ENCODE results near the gene HTR1E.
A peak's percentile ranks its signal among the peaks of the same experiment; 100 is the strongest.

The HTR1E gene

DNA sequence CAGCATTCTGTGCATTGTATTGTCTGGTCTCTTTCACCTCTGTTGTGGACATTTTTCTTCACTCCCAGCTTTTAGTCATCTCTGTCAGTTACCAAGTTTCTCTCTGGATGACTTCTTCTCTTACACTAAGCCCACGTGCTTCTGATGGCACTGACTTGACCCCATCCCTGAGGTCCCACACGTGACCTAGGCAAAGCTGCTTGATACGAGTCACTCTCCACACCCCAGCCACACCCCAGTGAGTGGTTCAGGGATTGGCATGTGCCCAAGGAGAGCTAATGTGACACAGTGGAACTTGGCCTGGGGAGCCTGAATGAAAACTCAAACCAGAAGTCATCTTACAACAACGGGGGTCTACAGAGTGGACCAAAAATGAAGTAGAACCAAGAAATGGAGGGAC, 32.2 kb downstream of the HTR1E start:
- Histone ChIP-seq H2BK5ac (ENCODE audit: low read depth, low read length, poor library complexity) (no peak overlapping the region), H3K14ac (ENCODE audit: low read length) (no peak overlapping the region), H3K27me3 (ENCODE audit: insufficient read depth, low read length) (no peaks in the 10 kb centered on the region), H4K91ac (ENCODE audit: low read depth, low read length) (no peak overlapping the region), H2BK12ac (ENCODE audit: low read length) (no peak overlapping the region), H3K4me2 (ENCODE audit: low read length) (no peak overlapping the region), H3K18ac (ENCODE audit: low read length) (no peak overlapping the region), H3K4ac (ENCODE audit: low read depth, low read length) (no peak overlapping the region), H3K27ac (ENCODE audit: low read depth, low read length) (no peak overlapping the region), H3K4me1 (ENCODE audit: control insufficient read depth in 1 of 2, insufficient read depth in 2 of 2, low read length in 2 of 2) (no peaks in the 10 kb centered on the region), H2AK5ac (ENCODE audit: low read length) (no peak overlapping the region), H3K9ac (ENCODE audit: low read length) (no peak overlapping the region), H3K9me3 (ENCODE audit: insufficient read depth, low read depth, low read length) (peaks cover 2% of the 10 kb centered on the region), H4K12ac (ENCODE audit: low read depth, low read length) (no peak overlapping the region), H2BK120ac (ENCODE audit: insufficient read depth, low read length, poor library complexity) (no peak overlapping the region), H3K4me3 (ENCODE audit: low read depth, low read length) (no peak overlapping the region), H4K8ac (ENCODE audit: low read depth, low read length) (no peak overlapping the region), H3K79me2 (ENCODE audit: control insufficient read depth, insufficient read depth, low read length, poor library complexity) (no peaks in the 10 kb centered on the region), H3K36me3 (ENCODE audit: control insufficient read depth in 1 of 2, insufficient read depth in 2 of 2, low read length in 2 of 2) (peaks cover 0 to 2% of the 10 kb centered on the region in 2 experiments), H2AFZ (ENCODE audit: insufficient read depth, low read length, poor library complexity) (no peak overlapping the region), H3K79me1 (ENCODE audit: low read length) (no peaks in the 10 kb centered on the region), H3K23ac (ENCODE audit: low read length) (no peak overlapping the region)
- DNase-seq: no peak
- no CpG with 5 or more reads among the region's 4 CpGs for WGBS (ENCODE audit: extremely low coverage, insufficient coverage, insufficient read length)

GRCh38 chr6:86973088-86973487, 35.8 kb downstream of the HTR1E start:
- Histone ChIP-seq H3K23ac (ENCODE audit: low read length) (no peak overlapping the region), H3K9me3 (ENCODE audit: insufficient read depth, low read depth, low read length) (peaks cover 2% of the 10 kb centered on the region), H3K9ac (ENCODE audit: low read length) (no peak overlapping the region), H3K4me2 (ENCODE audit: low read length) (no peak overlapping the region), H2AK5ac (ENCODE audit: low read length) (no peak overlapping the region), H2BK5ac (ENCODE audit: low read depth, low read length, poor library complexity) (no peak overlapping the region), H4K8ac (ENCODE audit: low read depth, low read length) (no peak overlapping the region), H3K18ac (ENCODE audit: low read length) (no peak overlapping the region), H3K36me3 (ENCODE audit: control insufficient read depth in 1 of 2, insufficient read depth in 2 of 2, low read length in 2 of 2) (peaks cover 0 to 2% of the 10 kb centered on the region in 2 experiments), H4K12ac (ENCODE audit: low read depth, low read length) (no peak overlapping the region), H3K27ac (ENCODE audit: low read depth, low read length) (no peak overlapping the region), H3K4me3 (ENCODE audit: low read depth, low read length) (peak overlapping the region; percentile 48), H3K27me3 (ENCODE audit: insufficient read depth, low read length) (no peaks in the 10 kb centered on the region), H3K4me1 (ENCODE audit: control insufficient read depth in 1 of 2, insufficient read depth in 2 of 2, low read length in 2 of 2) (no peaks in the 10 kb centered on the region), H3K79me1 (ENCODE audit: low read length) (no peaks in the 10 kb centered on the region), H3K14ac (ENCODE audit: low read length) (no peak overlapping the region), H3K79me2 (ENCODE audit: control insufficient read depth, insufficient read depth, low read length, poor library complexity) (no peaks in the 10 kb centered on the region), H4K91ac (ENCODE audit: low read depth, low read length) (no peak overlapping the region), H3K4ac (ENCODE audit: low read depth, low read length) (no peak overlapping the region), H2AFZ (ENCODE audit: insufficient read depth, low read length, poor library complexity) (no peak overlapping the region), H2BK120ac (ENCODE audit: insufficient read depth, low read length, poor library complexity) (no peak overlapping the region), H2BK12ac (ENCODE audit: low read length) (no peak overlapping the region)
- DNase-seq: no peak
- WGBS (ENCODE audit: extremely low coverage, insufficient coverage, insufficient read length): no CpG with 5 or more reads among the region's 2 CpGs

- Histone ChIP-seq H3K4ac (ENCODE audit: low read depth, low read length) (no peak overlapping the region), H2AK5ac (ENCODE audit: low read length) (no peak overlapping the region)
Observed at GRCh38 chr6:86978251-86978650, 40.9 kb downstream of the HTR1E start.

DNA sequence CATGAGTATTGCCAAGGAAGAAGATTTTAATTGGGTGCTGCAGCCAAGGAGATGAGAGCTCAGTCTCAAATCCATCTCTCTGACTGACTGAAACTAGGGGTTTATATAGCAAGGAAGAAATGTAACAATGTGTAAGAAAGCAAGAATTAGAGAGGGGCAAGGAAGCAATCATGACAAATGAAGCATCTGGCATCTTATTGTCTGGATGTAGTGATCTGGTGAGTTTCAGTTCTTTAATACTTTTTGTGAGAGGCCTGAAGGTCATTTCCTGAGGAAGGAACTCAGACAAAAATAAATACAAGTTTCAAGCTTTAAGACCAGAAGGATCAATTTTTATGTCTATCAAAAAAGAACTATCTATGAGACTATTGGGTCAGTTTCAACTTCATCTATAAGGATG, 64.2 kb downstream of the HTR1E start:
- Histone ChIP-seq H3K27me3 (ENCODE audit: insufficient read depth, low read length) (no peaks in the 10 kb centered on the region), H2AK5ac (ENCODE audit: low read length) (no peak overlapping the region), H4K91ac (ENCODE audit: low read depth, low read length) (no peak overlapping the region), H2BK12ac (ENCODE audit: low read length) (no peak overlapping the region), H3K27ac (ENCODE audit: low read depth, low read length) (no peak overlapping the region), H3K79me1 (ENCODE audit: low read length) (no peaks in the 10 kb centered on the region), H4K8ac (ENCODE audit: low read depth, low read length) (no peak overlapping the region), H3K4me3 (ENCODE audit: low read depth, low read length) (no peak overlapping the region), H3K9me3 (ENCODE audit: insufficient read depth, low read depth, low read length) (peaks cover 3% of the 10 kb centered on the region), H3K9ac (ENCODE audit: low read length) (no peak overlapping the region), H3K18ac (ENCODE audit: low read length) (no peak overlapping the region), H3K14ac (ENCODE audit: low read length) (no peak overlapping the region), H2BK5ac (ENCODE audit: low read depth, low read length, poor library complexity) (no peak overlapping the region), H2BK120ac (ENCODE audit: insufficient read depth, low read length, poor library complexity) (no peak overlapping the region), H3K4me1 (ENCODE audit: control insufficient read depth in 1 of 2, insufficient read depth in 2 of 2, low read length in 2 of 2) (no peaks in the 10 kb centered on the region), H3K4me2 (ENCODE audit: low read length) (no peak overlapping the region), H2AFZ (ENCODE audit: insufficient read depth, low read length, poor library complexity) (no peak overlapping the region), H3K4ac (ENCODE audit: low read depth, low read length) (no peak overlapping the region), H4K12ac (ENCODE audit: low read depth, low read length) (no peak overlapping the region), H3K23ac (ENCODE audit: low read length) (no peak overlapping the region), H3K79me2 (ENCODE audit: control insufficient read depth, insufficient read depth, low read length, poor library complexity) (no peaks in the 10 kb centered on the region), H3K36me3 (ENCODE audit: control insufficient read depth in 1 of 2, insufficient read depth in 2 of 2, low read length in 2 of 2) (peaks cover 0 to 3% of the 10 kb centered on the region in 2 experiments)
- no peak for DNase-seq

More at GRCh38 chr6:86978251-86978650, 40.9 kb downstream of the HTR1E start:
- no peak overlapping the region for H2AFZ ChIP-seq (ENCODE audit: insufficient read depth, low read length, poor library complexity)
- no peak overlapping the region for H4K8ac ChIP-seq (ENCODE audit: low read depth, low read length)
- no peak overlapping the region for H3K4me3 ChIP-seq (ENCODE audit: low read depth, low read length)
- no peak overlapping the region for H4K91ac ChIP-seq (ENCODE audit: low read depth, low read length)
- H4K12ac ChIP-seq (ENCODE audit: low read depth, low read length): no peak overlapping the region
- no CpG with 5 or more reads among the region's 2 CpGs for WGBS (ENCODE audit: extremely low coverage, insufficient coverage, insufficient read length)
- H2BK12ac ChIP-seq (ENCODE audit: low read length): no peak overlapping the region
- H3K79me1 ChIP-seq (ENCODE audit: low read length): no peaks in the 10 kb centered on the region
- no peak overlapping the region for H3K18ac ChIP-seq (ENCODE audit: low read length)
- peaks cover 0 to 2% of the 10 kb centered on the region in 2 experiments for H3K36me3 ChIP-seq (ENCODE audit: control insufficient read depth in 1 of 2, insufficient read depth in 2 of 2, low read length in 2 of 2)
- H3K9ac ChIP-seq (ENCODE audit: low read length): no peak overlapping the region
- no peak overlapping the region for H2BK120ac ChIP-seq (ENCODE audit: insufficient read depth, low read length, poor library complexity)
- no peaks in the 10 kb centered on the region for H3K9me3 ChIP-seq (ENCODE audit: insufficient read depth, low read depth, low read length)
- DNase-seq: peak; percentile 67 to 92
- no peak overlapping the region for H3K4me2 ChIP-seq (ENCODE audit: low read length)
- no peaks in the 10 kb centered on the region for H3K4me1 ChIP-seq (ENCODE audit: control insufficient read depth in 1 of 2, insufficient read depth in 2 of 2, low read length in 2 of 2)
- no peak overlapping the region for H3K23ac ChIP-seq (ENCODE audit: low read length)
- no peak overlapping the region for H3K14ac ChIP-seq (ENCODE audit: low read length)
- H2BK5ac ChIP-seq (ENCODE audit: low read depth, low read length, poor library complexity): no peak overlapping the region
- no peak overlapping the region for H3K27ac ChIP-seq (ENCODE audit: low read depth, low read length)
- H3K79me2 ChIP-seq (ENCODE audit: control insufficient read depth, insufficient read depth, low read length, poor library complexity): no peaks in the 10 kb centered on the region
- no peaks in the 10 kb centered on the region for H3K27me3 ChIP-seq (ENCODE audit: insufficient read depth, low read length)
